Measurements from ENCODE around the gene NSD2.
"Not testable (repeated sequence)": the region's sequence is repeated elsewhere in the genome, so short reads cannot be mapped to it uniquely, and the experiment has no call there.

The NSD2 gene

DNA sequence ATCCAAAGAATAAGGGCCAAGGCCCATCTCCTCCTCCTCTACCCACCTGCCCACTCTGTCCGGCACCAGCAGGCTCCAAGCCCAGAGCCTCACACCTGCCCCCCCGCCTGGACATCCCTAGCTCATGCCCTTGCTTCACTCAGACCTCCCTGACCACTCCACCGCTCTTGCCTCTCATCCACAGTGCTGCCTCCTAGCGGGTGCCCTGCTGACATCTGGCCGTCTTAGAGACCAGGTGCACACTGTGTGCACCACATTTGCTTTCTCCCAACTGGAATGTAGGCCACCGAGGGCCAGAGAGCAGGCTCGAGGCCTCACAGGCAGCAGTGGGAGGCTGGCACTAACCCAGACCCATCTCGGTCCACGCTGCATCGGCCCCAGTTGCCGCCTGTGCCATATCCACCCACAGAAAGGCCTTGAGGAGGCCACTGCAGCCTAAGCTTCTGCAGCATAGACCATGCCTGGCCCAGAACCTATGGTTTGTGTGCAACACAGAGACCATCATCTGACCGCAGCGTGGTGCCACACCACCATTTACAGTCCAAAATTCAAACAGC is 28.8 kb upstream of the NSD2 start:
- DNase-seq = no peak

GRCh38 chr4:1842993-1843448 is 28.2 kb upstream of the NSD2 start:
- no peak for DNase-seq

GRCh38 chr4:1843852-1844251 is 27.3 kb upstream of the NSD2 start:
- no peak for DNase-seq

DNA sequence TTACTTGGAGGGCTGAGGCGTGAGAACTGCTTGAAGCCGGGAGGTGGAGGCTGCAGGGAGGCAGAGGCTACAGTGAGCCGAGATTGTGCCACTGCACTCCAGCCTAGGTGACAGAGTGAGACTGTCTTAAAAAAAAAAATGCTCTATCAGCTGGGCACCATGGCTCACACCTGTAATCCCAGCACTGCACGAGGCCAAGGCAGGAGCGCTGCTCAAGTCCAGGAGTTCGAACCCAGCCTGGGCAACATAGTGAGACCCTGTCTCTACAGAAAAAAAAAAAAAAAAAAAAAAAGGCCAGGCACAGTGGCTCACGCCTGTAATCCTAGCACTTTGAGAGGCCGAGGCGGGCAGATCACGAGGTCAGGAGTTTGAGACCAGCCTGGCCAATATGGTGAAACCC is 26.6 kb upstream of the NSD2 start:
- DNase-seq = not testable (repeated sequence)

DNA sequence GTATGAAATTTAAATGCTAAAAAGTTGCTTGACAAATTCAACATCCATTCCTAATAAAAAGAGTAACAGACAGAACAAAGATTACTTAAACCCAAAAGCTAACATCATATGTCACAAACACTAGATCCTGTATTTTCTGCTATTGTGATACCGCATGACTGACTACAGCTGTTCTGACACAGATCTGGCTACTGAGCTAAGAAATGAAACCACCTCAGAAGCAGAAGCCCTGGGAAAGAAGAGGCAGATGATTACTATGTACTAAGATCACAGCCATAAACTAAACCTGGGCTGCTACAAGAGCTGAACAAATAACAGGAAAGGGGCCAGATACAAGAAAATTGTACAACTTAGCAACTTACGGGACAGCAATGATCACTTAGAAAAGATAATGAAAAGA is 24.6 kb upstream of the NSD2 start:
- DNase-seq = no peak

DNA sequence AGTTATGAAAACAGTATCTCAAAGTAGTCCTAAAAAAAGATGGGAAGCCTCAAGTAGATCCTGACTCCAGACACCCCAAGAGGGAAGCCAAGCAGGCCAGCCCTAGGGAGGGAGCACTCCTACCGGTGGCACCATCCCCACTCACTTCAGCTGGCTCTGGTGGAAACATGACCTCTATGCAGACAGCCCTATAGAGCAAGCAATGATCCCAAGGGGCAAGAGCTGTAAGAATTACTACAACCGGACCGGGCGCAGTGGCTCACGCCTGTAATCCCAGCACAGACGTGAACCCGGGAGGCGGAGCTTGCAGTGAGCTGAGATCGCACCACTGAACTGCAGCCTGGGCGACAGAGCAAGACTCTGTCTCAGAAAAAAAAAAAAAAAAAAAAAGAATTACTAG is 20.9 kb upstream of the NSD2 start:
- no peak for DNase-seq

- no peak for DNase-seq
Observed at GRCh38 chr4:1851160-1851559, 20.0 kb upstream of the NSD2 start.

DNA sequence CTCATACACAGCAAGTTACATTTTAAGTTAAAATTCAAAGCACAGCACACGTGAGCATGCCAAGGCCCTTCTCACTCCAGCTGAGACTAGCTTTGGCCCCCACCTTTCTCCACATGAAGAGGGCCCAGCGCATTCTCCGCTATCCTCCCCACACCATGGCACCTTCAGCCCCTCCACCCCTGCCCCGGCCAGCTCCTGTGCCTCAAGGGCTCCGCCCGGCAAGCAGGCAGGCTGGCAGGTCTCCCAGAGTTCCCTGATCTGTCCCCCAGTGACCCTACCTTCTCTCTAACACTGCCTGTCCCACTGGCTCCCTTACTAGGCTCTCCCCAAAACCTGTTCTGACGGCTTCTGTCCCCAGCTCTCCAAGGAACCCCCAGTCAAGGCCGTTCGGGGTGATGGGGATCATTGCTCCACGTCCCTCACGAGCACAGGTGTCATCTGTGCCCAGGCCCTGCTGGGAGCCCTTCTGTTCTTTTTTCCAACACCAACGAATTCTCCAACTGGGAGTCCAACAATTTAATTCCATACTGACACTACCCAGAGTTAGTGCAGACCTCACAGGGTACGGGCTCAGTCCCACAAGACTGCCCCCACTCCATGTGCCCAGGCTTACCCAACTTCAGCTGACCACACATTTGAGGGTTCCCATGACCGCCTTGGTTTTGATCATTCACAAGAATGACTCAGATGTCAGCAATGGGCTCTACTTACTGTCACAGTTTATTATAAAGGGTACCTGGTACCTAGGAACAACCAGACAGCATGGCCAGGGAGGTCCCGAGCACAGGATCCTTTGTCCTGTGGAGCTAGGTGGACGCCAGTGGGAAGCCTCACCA is 19.4 kb upstream of the NSD2 start:
- no peak for DNase-seq

GRCh38 chr4:1852904-1853623 is 18.1 kb upstream of the NSD2 start:
- DNase-seq = no peak

- DNase-seq = no peak
Observed at GRCh38 chr4:1854752-1855151, 16.4 kb upstream of the NSD2 start.

GRCh38 chr4:1855333-1856070 is 15.7 kb upstream of the NSD2 start:
- DNase-seq = no peak

DNA sequence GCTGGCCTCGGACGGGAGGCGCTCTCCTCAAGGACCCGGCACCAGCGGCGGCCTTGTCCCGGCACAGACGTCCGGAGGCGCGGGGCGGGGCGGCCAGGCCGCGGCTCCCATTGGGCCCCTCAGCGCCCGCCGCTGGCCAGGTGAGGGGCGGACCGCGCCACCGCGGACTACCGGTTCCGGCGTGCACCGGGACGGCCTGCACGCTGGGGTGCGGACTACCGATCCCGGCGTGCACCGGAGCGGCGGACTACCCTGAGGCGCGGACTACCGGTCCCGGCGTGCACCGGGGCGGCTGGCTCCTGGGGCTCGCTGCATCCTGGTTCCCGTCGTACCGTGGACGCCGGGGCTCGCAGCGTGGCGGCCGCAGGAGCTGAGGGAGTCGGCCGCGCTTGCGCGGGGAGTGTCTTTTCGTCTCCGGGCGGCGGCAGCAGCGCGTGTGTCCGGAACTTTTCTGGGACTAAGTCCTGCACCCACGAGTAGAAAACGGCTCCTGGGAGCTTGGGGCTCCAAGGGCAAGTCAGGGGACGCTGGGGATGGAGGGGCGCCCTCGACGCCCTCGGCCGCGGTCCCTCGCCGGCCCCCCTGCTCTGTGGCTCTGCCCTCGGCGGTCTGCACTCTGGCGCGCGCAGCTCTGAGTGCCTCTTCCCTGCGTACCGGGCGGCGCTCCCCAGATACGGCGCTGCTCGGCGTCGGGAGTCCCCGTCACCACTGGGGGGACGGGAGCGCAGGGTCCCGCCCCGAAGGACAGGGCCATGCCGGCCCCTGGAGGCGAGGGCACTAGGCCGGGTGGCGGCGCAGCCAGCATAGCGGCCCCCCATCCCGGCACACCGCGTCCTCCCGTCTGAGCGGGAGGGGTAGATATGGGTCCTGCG is 14.9 kb upstream of the NSD2 start, which contains the start of gene LETM1:
TSS of gene LETM1 (minus strand) at position 86 of the 872 bp plus-strand sequence. CDS start 206 bp downstream, outside the sequence.
- DNase-seq = peak; percentile 32 to 83

- no peak for DNase-seq
Observed at GRCh38 chr4:1856943-1857699, 14.1 kb upstream of the NSD2 start.

DNA sequence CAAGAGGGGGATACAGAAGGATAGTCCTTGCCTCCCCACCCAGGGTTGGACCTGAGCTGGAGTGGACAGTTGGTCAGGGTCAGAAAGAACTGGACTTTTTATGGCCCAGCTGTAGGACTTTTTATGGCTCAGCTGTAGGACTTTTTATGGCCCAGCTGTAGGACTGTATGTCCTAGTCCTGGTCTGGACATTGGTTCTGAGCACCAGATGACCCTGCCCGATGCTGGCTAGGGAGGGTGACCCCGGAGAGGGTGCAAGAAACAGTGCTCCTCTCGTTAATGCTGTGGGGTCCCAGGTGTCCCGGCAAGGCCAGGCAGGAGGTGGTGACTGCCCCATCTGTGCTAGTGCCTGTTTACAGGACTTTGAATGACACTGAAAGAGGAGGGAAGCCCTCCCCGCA is 13.3 kb upstream of the NSD2 start:
- no peak for DNase-seq

- DNase-seq = no peak
Observed at GRCh38 chr4:1859389-1859753, 11.8 kb upstream of the NSD2 start.

DNA sequence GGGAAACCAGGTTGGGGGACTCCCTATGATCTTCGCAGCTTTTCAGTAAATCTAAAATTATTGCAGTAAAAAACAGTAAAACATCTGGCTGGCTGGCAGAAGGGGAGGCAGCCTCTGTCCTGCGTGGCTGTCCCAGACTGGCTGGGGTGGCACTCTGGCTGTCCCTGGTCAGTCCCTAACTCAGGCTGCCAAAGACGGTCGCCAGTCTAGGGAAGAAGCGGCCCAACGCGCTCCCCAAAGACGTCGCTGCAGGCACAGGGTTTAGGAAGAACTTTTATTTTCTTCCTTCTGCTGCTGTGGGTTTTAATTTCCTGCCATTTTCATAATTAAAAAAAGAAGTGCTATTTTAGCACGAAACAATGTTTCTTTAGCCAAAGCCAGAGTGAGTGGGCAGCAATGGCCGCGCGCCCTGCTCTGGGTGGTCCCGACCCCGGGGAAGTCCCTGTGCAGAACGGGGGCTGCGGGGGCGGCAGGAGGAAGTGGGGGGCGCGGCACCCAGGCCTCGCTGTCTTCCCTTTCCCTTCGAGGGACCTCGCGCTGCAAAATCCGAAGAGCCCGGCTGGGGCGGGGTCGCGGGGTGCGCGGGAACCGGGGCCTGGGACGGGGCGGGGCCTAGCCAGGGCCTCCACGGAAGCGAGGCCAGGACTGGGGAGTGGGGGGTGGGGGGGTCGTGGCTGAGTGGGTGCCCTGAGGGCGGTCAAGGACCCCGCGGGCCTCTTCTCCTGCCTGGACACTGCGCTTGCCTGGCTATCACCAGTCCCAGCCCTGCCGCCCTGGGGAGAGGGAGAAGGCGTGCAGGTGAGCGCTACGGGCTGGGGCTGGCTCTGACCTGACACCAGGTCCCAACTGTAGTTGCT is 8.9 kb upstream of the NSD2 start:
- no peak for DNase-seq

DNA sequence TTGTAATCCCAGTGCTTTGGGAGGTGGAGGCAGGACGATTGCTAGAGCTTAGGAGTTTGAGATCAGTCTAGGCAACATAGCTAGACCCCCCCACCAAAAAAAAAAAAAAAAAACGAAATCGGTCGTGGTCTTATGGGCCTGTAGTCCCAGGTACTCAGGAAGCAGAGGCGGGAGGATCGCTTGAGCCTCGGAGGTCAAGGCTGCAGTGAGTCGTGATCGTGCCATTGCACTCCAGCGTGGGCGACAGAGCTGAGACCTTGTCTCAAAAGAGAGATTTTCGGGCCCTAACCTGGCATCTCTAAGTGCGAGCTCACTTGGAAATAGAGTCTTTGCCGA is 8.3 kb upstream of the NSD2 start:
- DNase-seq = no peak

DNA sequence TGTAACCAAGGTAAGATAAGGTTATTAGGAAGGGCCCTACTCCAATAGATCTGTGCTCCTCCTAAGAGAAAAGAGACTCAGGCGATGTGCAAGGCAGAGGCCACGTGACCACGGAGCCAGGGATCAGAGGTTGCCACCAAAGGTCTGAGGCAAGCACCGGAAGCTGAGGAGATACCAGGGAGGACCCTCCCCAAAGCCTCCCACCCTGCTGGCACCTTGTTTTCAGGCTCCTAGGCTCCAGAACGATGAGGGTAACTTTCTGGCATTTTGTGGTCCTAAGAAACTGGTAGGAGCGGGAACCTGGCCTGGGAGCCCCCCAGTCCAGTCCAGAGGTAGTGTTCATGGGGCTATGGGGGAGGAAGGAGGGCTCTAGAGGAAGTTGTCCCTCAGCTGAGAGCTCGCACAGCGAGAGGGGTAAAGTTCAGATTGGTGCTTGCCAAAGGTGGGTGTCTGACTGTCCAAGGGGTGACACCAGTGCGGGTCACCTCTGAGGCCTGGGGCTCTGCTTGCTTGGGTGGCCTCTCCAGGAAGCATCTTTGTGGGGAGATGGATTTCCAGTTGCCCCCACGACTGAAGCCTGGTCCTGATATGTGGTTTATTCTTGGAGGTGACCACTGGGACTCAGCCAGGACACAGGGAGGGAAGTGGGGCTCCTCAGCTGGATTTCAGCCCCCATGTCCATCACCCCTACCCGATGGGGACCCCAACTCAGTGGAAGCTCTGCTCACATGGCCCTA is 7.7 kb upstream of the NSD2 start:
- DNase-seq = no peak

- no peak for DNase-seq
Observed at GRCh38 chr4:1864076-1865008, 6.9 kb upstream of the NSD2 start.

All from NCI-H446 (cell line).